ENCODE results near the gene UBE2D1.
A peak's percentile ranks its signal among the peaks of the same experiment; 100 is the strongest.

UBE2D1 gene

GRCh38 chr10:58399410-58399809 lies 64.6 kb downstream of the UBE2D1 start:
- Histone ChIP-seq H3K4me3 (ENCODE audit: low read depth in 1 of 2, low read length in 2 of 2) (no peak overlapping the region), H3K27me3 (ENCODE audit: insufficient read depth, low read length, poor library complexity) (no peaks in the 10 kb centered on the region), H3K79me2 (ENCODE audit: insufficient read depth, low read length) (no peaks in the 10 kb centered on the region), H3K4me1 (ENCODE audit: insufficient read depth, low read length) (no peaks in the 10 kb centered on the region), H3K4me2 (ENCODE audit: insufficient read depth, low read length) (no peak overlapping the region), H3K9me3 (ENCODE audit: insufficient read depth, low read length, severe bottlenecking) (no peaks in the 10 kb centered on the region), H4K20me1 (ENCODE audit: insufficient read depth, low read length) (0 out of 2 replicates have a peak, but pooled peaks cover 2% of the 10 kb centered on the region), H3K27ac (ENCODE audit: low read length) (no peak overlapping the region), H3K9ac (ENCODE audit: low read depth, low read length) (no peak overlapping the region), H3K36me3 (ENCODE audit: insufficient read depth, low read length) (peaks cover 37% of the 10 kb centered on the region), H2AFZ (ENCODE audit: low read depth, low read length) (no peak overlapping the region)
- no peak for ATAC-seq (ENCODE audit: insufficient read depth, low read depth)
- DNase-seq, result no peak
- TF ChIP-seq CTCF (IDR thresholded peaks at IDR 0.05; ENCODE audit: borderline replicate concordance, extremely low read depth, low read length, poor library complexity, severe bottlenecking), result no peak
- TF ChIP-seq EZH2 (IDR thresholded peaks at IDR 0.05; ENCODE audit: borderline replicate concordance, low read depth, low read length, severe bottlenecking), result no peak

DNA sequence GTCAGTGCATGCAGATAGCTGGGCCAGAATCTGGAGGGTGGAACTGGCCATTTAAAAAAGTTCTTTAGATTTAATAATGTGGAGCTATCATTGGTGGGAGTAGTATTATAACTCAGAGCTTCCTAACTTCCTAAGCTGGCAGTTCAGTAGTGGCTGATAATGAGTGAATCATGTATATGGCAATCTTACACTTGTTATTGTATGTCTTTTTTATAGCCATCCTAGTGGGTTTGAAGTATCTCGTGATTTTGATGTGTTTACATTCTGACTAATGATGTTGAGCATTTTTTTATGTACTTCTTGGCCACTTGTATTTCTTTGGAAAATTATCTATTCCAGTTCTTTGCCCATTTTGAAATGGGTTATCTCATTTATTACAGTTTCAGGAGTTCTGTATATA lies 65.8 kb downstream of the UBE2D1 start:
- Histone ChIP-seq H3K27me3 (ENCODE audit: insufficient read depth, low read length, poor library complexity) (no peaks in the 10 kb centered on the region), H3K4me1 (ENCODE audit: insufficient read depth, low read length) (no peaks in the 10 kb centered on the region), H3K4me3 (ENCODE audit: low read depth in 1 of 2, low read length in 2 of 2) (no peak overlapping the region), H3K9ac (ENCODE audit: low read depth, low read length) (no peak overlapping the region), H3K27ac (ENCODE audit: low read length) (no peak overlapping the region), H3K9me3 (ENCODE audit: insufficient read depth, low read length, severe bottlenecking) (no peaks in the 10 kb centered on the region), H2AFZ (ENCODE audit: low read depth, low read length) (no peak overlapping the region), H3K36me3 (ENCODE audit: insufficient read depth, low read length) (peaks cover 27% of the 10 kb centered on the region), H4K20me1 (ENCODE audit: insufficient read depth, low read length) (0 out of 2 replicates have a peak, but pooled peaks cover 2% of the 10 kb centered on the region), H3K4me2 (ENCODE audit: insufficient read depth, low read length) (no peak overlapping the region), H3K79me2 (ENCODE audit: insufficient read depth, low read length) (no peaks in the 10 kb centered on the region)
- ATAC-seq (ENCODE audit: insufficient read depth, low read depth) (0 out of 3 replicates have a peak, but pooled peaks have one; percentile 4), DNase-seq (no peak)
- TF ChIP-seq EZH2 (IDR thresholded peaks at IDR 0.05; ENCODE audit: borderline replicate concordance, low read depth, low read length, severe bottlenecking) (no peak), CTCF (IDR thresholded peaks at IDR 0.05; ENCODE audit: borderline replicate concordance, extremely low read depth, low read length, poor library complexity, severe bottlenecking) (no peak)

- no peak for ATAC-seq (ENCODE audit: insufficient read depth, low read depth)
- H3K27ac ChIP-seq (ENCODE audit: low read length), result no peak overlapping the region
- no peaks in the 10 kb centered on the region for H4K20me1 ChIP-seq (ENCODE audit: insufficient read depth, low read length)
- DNase-seq, result no peak
- no peak overlapping the region for H3K4me2 ChIP-seq (ENCODE audit: insufficient read depth, low read length)
- H3K4me1 ChIP-seq (ENCODE audit: insufficient read depth, low read length), result no peaks in the 10 kb centered on the region
- no peaks in the 10 kb centered on the region for H3K79me2 ChIP-seq (ENCODE audit: insufficient read depth, low read length)
- no peaks in the 10 kb centered on the region for H3K27me3 ChIP-seq (ENCODE audit: insufficient read depth, low read length, poor library complexity)
- no peaks in the 10 kb centered on the region for H3K36me3 ChIP-seq (ENCODE audit: insufficient read depth, low read length)
- H3K9me3 ChIP-seq (ENCODE audit: insufficient read depth, low read length, severe bottlenecking), result no peaks in the 10 kb centered on the region
- no peak for TF ChIP-seq CTCF (IDR thresholded peaks at IDR 0.05; ENCODE audit: borderline replicate concordance, extremely low read depth, low read length, poor library complexity, severe bottlenecking)
- no peak for TF ChIP-seq EZH2 (IDR thresholded peaks at IDR 0.05; ENCODE audit: borderline replicate concordance, low read depth, low read length, severe bottlenecking)
- H2AFZ ChIP-seq (ENCODE audit: low read depth, low read length), result no peak overlapping the region
- H3K9ac ChIP-seq (ENCODE audit: low read depth, low read length), result no peak overlapping the region
- H3K4me3 ChIP-seq (ENCODE audit: low read depth in 1 of 2, low read length in 2 of 2), result no peak overlapping the region
These were observed 69.2 kb downstream of the UBE2D1 start for GRCh38 chr10:58404001-58404400.

All from DND-41 (cell line).